HFFc6 (cell line): ENCODE measurements around the gene CNGA3. TPM values are rescaled to one million over a fixed set of nuclear protein-coding genes. Genes with fewer than 3 reads are reported as not detected.
A peak's percentile ranks its signal among the peaks of the same experiment; 100 is the strongest.

Source experiments
- DNase-seq: peaks from one replicate; pipeline ENCODE4 v3.0.0-alpha.2; 2018
- H3K27ac Mint-ChIP-seq: 2 replicates; pipeline ENCODE4 v1.8.0; 2020; ENCODE audit warnings: mild to moderate bottlenecking, mixed read lengths
- H3K27me3 Mint-ChIP-seq: 2 replicates; pipeline ENCODE4 v1.8.0; 2021; ENCODE audit warnings: mild to moderate bottlenecking, moderate library complexity, mixed read lengths; ENCODE audit not compliant: insufficient read depth
- H3K36me3 Mint-ChIP-seq: 2 replicates; pipeline ENCODE4 v1.8.0; 2021; ENCODE audit warnings: low read depth, mixed read lengths
- H3K4me1 Mint-ChIP-seq: 2 replicates; pipeline ENCODE4 v1.8.0; 2020; ENCODE audit warnings: low read depth, mixed read lengths
- H3K4me3 Mint-ChIP-seq: 2 replicates; pipeline ENCODE4 v1.8.0; 2020; ENCODE audit warnings: mild to moderate bottlenecking, moderate library complexity, mixed read lengths
- H3K9me3 Mint-ChIP-seq: 2 replicates; pipeline ENCODE4 v1.8.0; 2020; ENCODE audit warnings: mild to moderate bottlenecking, mixed read lengths
- total RNA-seq, 6 experiments: library from RNA; stranded (reverse); fragmentation: NEBNext Ultra II Directional; extraction: Animal tissue kit (Norgen Biotek cat#: 25700); gene quantifications; 2 replicates in 1 of 6; 3 replicates in 5 of 6; pipeline ENCODE4 v1.2.3, GENCODE V29; 2021
- TF ChIP-seq, protein P1 (sequence below): fragments of 200-600 bp; sonication (generic); IDR thresholded peaks from 2 replicates; pipeline ENCODE4 v1.5.0; 2021; ENCODE audit warnings: antibody characterized with exemption, mild to moderate bottlenecking

CNGA3 gene
- total RNA-seq, 6 experiments from 2014 or later, result 0.14 to 0.71 (median 0.22) TPM

DNA sequence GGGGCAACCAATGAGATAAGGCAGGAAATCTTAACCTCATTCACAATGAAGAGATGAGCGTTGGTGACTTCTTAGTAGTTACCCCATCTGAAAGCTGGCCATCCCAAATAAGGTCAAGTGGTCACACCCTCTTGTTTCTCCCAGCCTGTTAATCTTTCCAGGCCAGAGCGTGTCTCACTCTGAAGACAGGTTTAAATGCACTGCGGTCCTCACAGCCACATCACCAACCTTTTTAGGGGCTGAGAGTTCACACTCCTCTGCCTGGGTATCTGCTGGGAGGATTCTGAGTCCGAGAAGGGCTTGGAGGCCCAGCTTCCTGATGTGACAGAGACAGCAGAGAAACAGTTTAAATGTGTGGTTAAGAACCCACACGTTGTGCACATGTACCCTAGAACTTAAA lies 13.3 kb upstream of the CNGA3 start:
- Mint-ChIP-seq H3K27ac (peak overlapping the region; percentile 26; the same call in 1 of the 2 replicates), H3K36me3 (peaks cover 18% of the 10 kb centered on the region), H3K27me3 (peaks cover 2% of the 10 kb centered on the region; the same call in 1 of the 2 replicates), H3K9me3 (peaks cover 2% of the 10 kb centered on the region; the same call in 1 of the 2 replicates), H3K4me3 (no peak overlapping the region), H3K4me1 (peaks cover 35% of the 10 kb centered on the region)
- no peak for DNase-seq
- TF ChIP-seq, protein P1, sequence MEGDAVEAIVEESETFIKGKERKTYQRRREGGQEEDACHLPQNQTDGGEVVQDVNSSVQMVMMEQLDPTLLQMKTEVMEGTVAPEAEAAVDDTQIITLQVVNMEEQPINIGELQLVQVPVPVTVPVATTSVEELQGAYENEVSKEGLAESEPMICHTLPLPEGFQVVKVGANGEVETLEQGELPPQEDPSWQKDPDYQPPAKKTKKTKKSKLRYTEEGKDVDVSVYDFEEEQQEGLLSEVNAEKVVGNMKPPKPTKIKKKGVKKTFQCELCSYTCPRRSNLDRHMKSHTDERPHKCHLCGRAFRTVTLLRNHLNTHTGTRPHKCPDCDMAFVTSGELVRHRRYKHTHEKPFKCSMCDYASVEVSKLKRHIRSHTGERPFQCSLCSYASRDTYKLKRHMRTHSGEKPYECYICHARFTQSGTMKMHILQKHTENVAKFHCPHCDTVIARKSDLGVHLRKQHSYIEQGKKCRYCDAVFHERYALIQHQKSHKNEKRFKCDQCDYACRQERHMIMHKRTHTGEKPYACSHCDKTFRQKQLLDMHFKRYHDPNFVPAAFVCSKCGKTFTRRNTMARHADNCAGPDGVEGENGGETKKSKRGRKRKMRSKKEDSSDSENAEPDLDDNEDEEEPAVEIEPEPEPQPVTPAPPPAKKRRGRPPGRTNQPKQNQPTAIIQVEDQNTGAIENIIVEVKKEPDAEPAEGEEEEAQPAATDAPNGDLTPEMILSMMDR, result no peak

DNA sequence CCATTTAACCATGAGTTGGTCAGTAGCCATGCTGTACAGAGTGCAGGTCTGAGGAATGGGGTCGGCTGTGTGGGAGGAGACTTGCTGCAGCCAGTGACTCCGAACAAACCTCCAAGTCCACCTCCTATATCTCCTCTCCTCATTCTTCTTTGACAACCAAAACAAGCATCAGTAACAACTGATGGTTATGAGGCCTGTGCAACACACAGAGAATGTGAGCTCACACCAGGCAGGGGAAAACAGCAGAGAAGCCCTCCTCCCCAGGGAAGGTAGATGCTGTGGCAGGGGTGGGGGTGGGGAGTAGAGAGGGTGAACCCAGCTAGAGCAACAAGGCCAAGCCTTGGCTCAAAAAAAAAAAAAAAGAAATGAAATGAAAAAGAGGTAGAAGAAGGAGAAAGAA lies 12.3 kb upstream of the CNGA3 start:
- H3K36me3 Mint-ChIP-seq, result peaks cover 19% of the 10 kb centered on the region; the same call in 1 of the 2 replicates
- H3K27me3 Mint-ChIP-seq, result peaks cover 2% of the 10 kb centered on the region; the same call in 1 of the 2 replicates
- TF ChIP-seq, protein P1, result no peak
- H3K4me3 Mint-ChIP-seq, result peak overlapping the region; percentile 81
- DNase-seq, result no peak
- H3K27ac Mint-ChIP-seq, result peak overlapping the region; percentile 97
- H3K4me1 Mint-ChIP-seq, result peaks cover 35% of the 10 kb centered on the region
- peaks cover 5% of the 10 kb centered on the region for H3K9me3 Mint-ChIP-seq

DNA sequence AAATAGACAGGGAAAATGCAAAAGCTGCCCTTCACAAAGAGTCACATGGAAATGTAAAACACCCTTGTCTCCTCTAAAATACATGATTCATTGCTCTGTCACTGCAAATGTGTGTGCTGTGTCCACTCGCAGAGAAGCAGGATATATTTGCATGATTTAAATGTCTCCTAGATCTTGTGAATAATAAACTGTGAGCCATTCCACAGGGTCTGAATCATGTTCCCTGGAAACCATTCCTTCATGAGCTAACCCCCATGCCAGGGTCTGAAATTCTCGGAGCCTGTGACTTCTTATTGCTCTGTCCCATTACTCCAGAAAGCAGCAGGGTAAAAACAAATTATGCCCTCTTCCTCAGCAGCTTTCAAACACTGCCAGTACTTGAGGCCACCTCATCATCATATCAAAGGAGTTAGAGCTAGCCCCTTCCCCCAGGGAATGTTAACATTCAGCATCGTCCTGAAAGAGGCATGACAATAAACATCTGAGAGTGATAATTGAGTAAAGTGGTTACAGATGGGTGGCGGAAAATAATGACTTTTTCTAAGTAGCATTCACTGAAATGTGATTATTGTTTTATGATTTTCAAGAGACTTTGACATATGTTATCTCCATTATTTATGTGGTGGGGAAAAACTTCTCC lies 11.7 kb upstream of the CNGA3 start:
- Mint-ChIP-seq H3K27ac (peak overlapping the region; percentile 97), H3K36me3 (peaks cover 14% of the 10 kb centered on the region; the same call in 1 of the 2 replicates), H3K4me3 (peak overlapping the region; percentile 81)

DNA sequence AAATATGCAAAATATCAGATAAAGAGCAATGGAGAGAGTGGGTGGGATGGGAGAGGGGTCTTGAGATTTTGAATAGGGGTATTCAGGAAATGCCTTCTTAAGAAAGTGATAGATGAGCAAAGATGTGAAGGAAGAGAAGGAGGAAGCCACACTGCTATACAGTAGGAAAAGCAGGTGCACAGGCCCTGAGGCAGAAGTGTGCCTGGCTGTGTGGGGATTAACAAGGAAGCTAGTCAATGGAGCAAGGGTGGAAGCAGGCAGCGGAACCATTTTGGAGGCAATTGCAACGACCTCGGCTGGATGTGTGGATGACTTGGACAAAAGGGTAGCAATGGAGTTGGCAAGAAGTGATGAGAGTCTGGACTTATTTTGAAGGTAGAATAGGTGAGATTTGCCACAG lies 11.0 kb upstream of the CNGA3 start:
- Mint-ChIP-seq H3K4me3 (peak overlapping the region; percentile 81; the same call in 1 of the 2 replicates), H3K36me3 (peaks cover 9% of the 10 kb centered on the region; the same call in 1 of the 2 replicates), H3K27ac (peak overlapping the region; percentile 97), H3K9me3 (peaks cover 5% of the 10 kb centered on the region), H3K27me3 (peaks cover 2% of the 10 kb centered on the region; the same call in 1 of the 2 replicates), H3K4me1 (peaks cover 35% of the 10 kb centered on the region)
- TF ChIP-seq, protein P1, result no peak
- DNase-seq, result no peak

More for the DNA sequence above, 11.7 kb upstream of the CNGA3 start:
- Mint-ChIP-seq H3K27me3 (peaks cover 2% of the 10 kb centered on the region; the same call in 1 of the 2 replicates), H3K9me3 (peaks cover 5% of the 10 kb centered on the region), H3K4me1 (peaks cover 35% of the 10 kb centered on the region)
- peak; percentile 95 for DNase-seq
- TF ChIP-seq, protein P1, result no peak

DNA sequence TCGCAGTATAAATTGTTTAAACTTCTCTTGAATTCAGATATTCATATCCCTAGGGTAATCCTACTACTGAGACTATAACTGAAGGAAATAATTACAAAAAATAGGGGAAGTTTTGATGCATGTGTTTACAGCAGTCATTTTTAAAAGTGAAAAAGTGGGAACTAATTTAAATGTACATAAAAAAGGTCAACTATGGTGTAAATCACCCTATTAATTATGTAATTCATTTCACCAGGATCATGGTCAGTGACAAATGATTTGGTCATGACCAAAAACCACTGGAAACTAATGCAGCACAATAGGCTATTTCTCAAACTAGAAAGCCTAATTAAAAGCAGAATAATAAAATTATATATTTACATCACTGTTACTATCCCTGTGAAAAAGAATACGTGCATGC lies 5.0 kb upstream of the CNGA3 start:
- TF ChIP-seq, protein P1, result no peak
- Mint-ChIP-seq H3K36me3 (peaks cover 9% of the 10 kb centered on the region; the same call in 1 of the 2 replicates), H3K9me3 (peaks cover 5% of the 10 kb centered on the region), H3K4me3 (no peak overlapping the region), H3K4me1 (peaks cover 16% of the 10 kb centered on the region), H3K27me3 (peaks cover 12% of the 10 kb centered on the region), H3K27ac (no peak overlapping the region)
- DNase-seq, result no peak
